Superior temporal gyrus (tissue), 1 donor: ENCODE data around the gene SDK1.
A peak's percentile ranks its signal among the peaks of the same experiment; 100 is the strongest.

ENCODE experiments used
- DNase-seq: peaks from one replicate; pipeline ENCODE4 v3.0.0-alpha.2; 2016; ENCODE audit errors: extremely low spot score

Gene SDK1

DNA sequence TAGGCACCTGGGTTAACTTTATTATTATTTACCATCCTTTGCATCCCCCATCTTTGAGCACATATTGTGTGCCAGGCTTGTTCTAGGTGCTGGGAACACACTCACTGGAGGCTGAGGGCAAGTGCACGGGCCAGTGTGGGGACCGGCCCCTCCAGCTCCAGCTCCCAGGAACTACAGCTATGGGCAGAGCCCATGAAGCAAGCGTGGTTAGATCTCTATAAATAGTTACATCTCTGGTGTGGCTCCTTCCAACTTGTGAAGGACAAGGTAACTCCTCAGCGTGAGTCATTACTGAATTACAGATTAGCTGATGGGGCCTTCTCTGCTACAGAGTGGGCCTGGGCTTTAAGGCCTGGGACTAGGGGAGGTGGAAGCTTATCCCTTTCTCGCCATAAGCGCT, 583.5 kb downstream of the SDK1 start:
- no peak for DNase-seq

DNA sequence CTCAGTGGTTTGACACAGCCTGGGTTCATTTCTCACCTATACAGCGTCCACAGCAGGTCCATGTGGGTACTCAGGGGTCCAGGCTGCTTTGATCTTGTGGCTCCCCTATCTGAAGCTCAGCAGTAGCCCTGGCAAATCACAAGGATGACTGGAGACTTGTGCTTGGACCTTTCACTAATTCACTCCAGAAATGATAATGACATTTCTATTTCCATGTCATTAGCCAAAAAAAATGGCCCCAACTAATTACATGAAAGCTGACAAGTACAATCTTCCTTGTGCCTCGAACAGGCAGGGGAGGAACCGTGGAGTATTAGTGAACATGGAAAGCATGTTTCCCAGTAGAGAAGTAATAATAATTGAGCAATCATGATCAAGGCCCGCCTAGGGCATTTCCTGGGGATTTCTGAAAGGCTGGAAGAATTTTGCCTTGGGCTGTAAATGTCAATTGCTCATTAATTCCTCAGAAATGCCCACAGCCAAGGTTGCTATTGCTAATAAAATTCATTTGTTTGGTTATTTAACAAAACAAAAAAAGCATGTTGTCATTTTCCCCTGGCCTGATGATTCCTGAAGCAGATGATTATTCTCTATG, 586.1 kb downstream of the SDK1 start:
- no peak for DNase-seq

DNA sequence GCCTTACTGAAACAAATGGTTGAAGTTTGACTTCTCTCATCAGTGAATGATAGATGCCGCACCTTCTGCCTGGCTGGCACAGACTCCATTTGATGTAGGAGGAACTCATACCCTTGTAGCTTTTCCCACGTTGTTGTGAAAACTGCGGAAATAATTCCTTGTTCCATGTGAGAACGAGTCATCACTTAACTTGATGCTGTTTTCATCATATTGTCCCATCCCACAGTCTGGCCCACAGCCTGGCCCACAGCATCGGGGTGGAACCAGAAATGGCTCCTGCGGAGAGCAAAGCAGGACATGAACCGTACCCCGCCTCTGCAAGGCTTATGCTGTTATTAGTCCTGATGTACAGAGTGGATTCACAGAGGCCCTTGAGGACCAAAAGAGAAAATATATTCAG, 587.0 kb downstream of the SDK1 start:
- DNase-seq = no peak

DNA sequence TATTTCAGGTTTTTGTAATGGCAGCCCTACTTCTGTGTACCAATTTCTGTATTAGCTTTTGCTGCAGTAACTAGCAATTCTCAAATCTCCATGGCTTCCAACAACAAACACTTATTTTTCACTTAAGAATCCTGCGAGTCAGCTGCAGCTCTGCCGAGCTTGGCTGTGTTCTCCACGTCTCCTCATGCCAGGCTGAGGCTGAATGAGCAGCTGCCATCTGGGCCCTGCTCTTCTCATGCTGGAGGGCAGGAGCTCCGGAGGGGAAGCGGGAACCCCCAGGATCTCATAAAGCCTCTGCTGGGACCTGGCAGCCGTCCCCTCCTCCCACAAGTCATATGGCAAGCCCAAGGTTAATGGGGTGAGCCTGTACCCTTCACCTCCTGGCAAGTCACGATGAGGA, 591.1 kb downstream of the SDK1 start:
- DNase-seq = peak; percentile 30

DNA sequence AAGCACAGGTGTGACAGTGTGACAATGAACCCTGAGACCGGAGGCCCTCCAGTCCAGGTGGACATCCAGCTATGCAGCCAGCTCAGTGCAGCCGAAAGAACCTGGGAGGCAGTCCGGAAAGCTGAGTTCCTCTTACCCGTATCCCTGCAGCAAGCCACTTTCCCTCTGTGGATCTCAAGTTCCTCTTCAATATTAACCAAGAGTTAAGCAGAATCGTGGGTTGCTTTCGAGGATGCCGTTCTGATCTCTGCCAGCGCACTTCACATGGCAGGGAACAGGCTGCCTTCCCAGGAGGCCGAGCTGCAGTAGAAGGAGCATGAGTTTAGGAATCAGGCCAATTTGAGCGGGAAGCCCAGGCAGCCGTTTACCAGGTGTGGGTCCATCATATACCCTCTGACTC, 591.6 kb downstream of the SDK1 start:
- no peak for DNase-seq

DNA sequence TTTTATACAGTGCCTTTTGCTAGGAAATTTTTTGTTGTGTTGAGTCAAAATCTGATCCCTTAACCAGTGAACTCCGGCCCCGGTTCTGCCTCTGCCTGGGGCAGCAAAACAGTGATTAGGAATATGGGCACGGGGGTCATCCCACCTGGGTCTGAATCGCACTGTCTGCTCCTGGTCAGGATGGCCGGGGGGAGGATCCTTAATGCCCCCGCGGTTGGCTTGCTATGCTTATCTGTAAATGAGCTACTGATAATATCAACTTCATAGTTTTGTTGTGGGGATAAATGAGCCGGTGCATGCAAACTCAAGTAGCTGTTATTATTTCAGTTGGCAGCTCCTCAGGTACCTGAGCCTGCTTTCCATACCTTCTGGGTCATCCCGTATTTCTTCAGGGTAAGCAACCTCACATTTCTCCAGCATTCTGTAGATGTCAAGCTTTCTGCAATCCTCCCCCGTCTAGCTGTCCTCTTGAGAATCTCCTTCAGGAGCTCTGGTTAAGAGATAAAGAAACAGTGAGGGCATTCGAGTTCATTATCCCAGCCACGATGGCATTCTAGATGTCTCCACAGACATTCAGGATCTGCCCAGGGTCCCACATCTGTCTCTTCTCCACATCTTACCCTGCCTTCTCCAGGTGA, 592.2 kb downstream of the SDK1 start:
- no peak for DNase-seq

DNA sequence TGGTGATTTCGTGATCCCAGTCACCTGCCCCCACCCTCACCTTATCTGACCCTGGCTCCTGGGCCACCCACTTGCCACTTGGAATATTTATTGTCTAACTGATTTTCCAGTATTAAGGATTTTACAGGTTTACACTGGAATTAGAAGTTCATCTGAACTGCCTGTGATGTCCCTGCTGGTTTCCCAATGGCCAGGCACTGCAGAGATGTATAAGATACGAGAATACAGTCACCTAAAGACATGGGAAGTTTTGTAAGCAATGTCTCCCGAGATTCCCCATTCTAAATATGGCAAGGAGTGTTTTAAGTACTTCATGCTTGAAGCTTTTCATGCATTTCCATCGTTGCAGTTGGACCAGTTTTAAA, 592.7 kb downstream of the SDK1 start:
- DNase-seq = no peak

DNA sequence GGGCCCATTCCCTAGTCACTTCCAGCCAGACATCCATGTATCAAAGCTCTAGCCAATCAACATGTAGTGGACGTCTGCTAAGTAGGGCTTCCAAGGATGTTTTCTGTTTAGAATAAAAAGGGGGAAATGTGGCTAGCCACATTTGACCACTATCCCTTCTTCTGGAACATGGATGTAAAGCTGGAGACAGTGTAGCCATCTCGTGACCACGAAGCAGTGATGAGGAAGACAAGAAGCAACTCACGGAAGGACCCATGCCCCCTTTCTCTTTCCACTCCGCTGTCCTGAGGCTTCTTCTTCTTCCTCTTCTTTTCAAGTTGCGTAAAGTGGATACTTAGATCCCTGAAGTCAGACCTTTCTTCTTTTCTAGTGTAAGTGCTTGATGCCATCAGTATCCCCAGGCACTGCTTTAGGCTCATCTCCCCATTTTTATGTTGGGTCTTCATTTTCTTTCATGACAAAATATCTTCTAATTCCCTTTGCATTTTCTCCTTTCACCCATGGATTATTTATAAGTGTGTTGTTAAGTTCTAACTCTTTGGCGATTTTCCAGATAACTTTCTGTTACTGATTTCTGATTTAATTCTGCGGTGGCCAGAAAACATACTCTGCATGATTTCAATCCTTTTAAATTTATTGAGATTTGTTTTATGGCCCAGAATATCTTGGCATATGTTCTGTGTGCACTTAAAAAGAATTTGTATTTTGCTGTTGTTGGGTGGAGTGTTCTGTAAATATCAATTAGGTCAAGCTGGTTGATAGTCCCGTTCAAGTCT, 594.5 kb downstream of the SDK1 start:
- DNase-seq = no peak

DNA sequence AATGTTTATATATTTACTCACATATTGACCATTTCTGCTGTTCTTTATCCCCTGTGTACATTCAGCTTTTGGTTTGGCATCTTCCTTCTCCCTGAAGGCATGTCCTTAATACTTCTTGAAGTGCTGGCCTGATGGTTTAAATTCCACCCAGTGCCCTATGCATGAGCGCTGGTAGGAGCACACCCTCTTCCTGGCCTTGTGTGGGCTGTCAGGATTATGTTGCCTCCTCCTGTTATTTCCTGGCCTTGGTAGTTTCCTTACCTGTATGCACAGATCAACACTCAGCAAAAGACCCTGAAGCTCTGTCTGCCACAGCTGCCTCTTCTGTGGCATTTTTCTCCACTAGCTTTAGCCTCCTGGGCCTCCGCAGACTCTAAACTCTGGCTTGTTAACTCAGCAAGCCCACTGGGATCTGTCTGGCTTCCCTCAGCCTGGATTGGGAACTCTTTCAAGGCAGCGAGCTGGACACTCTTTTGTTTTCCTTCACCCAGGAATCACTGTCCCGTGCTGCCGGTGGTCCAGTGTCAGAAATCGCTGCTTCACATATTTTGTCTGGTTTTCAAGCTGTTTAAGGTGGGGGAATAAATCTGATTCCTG, 595.2 kb downstream of the SDK1 start:
- no peak for DNase-seq

DNA sequence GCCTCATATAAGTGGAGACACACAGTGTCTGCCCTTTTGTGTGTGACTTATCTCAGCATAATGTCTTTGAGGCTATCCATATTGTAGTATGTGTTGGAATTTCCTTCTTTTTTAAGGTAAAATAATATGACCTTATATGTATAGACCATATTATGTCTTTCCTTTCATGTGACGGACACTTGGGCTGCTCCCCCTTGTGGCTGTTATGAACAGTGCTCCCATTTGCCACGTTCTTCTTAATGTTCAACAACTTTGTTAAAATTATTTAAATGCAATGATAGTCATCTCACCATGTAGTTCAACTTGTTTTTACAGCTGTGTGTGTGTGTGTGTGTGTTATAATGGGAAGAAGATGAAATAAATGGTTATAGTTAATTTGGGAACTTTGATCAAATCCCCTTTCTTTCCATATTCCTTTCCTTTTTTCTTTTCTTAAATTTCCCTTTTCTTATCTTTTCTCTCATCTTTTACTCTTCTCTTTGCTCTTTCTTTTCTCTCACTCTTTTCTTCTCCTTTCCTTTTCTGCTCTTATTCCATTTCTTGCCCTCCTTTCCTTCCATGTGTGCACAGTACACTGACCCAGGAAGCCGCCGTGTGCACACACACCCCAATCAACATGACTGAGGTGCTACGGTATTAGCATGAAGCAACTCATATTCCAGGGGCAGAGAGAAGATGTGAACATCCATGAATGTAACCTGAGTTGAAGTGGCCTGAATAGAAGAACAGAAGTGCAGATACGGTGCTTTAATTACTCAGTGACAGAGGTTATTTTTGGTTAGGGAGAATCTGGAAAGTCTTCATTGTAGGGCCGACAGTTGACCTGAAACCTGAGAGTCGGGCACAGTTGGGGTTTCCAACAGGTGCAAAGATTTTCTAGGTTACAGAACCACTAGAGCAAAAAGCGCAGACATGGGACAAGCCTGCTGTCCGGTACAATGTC, 596.6 kb downstream of the SDK1 start:
- peak; percentile 77 for DNase-seq

DNA sequence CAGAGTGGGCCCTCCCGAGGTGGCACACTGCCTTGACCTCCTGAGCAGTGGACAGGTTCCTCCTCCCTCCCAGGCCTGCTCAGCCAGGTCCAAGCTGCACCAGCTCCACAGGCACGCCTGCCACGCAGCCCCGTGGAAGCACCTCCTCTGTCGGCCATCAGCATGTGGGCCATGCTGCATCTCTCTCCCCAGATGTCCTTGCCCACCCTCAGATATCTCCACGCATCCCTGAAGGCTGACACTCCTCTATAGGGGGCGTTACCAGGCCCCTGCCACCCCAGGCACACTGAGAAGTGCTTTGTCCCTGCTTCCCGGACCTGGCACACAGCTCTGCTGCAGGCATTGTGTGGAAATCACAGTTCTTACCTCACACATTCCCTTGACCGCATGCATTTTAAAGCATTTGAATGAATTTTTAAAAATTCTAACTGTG, 598.5 kb downstream of the SDK1 start:
- DNase-seq = no peak

DNA sequence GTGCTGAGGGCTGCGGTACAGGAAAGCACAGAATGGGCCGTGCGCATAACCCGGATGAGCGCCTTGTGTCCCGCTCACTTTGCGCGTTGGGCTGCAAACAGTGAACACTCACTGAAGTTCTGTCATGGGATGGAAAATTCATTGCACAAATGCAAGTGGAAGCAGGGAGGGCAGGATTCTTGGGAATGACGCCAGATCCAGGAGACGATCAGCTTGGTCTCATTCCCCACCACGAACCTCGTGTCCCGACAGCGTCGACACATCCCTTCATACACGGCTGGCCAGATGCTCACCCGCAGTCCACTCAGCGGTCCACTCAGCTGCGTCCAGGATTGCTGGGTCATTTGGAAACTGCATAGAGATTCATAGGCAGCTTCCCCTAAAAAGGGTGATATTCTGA, 607.1 kb downstream of the SDK1 start:
- no peak for DNase-seq

DNA sequence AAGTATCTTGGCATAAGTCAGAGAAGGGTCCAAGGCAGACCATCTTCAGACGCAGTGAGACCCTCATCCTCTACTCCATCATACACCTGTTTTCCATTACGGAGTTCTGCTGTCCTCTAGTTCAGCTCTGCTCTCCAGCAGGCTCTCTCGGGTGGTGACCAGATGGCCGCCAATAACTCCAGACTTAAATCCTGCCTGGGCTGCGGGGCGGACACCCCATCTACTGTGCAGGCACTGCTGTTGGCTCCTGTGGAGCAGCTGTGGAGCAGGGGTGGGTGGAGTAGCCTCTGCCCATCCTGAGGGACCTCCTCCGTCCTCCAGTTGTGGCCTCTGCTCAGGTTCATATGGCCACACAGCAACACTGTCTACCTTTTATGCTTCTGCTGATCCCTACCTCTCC, 608.1 kb downstream of the SDK1 start:
- no peak for DNase-seq

DNA sequence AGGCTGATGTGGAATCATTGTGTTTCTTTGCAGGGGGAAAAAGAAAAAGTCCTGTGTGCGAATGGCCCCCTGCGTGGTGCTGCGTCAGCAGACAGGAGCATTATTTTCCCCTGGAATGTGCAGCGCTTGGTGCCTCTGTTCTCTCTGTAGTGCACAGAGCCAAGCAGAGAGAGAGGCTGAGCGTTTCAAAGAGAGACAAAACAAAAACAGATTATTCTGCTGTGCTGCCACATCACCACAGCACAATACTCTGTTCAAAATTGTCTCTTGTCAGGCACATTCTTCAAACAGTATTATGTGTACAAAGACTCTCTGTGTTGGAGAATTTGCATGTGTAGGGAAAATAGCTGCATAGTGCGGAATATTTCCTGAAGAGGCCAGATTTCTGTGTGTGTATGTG, 609.0 kb downstream of the SDK1 start:
- DNase-seq = peak; percentile 94

DNA sequence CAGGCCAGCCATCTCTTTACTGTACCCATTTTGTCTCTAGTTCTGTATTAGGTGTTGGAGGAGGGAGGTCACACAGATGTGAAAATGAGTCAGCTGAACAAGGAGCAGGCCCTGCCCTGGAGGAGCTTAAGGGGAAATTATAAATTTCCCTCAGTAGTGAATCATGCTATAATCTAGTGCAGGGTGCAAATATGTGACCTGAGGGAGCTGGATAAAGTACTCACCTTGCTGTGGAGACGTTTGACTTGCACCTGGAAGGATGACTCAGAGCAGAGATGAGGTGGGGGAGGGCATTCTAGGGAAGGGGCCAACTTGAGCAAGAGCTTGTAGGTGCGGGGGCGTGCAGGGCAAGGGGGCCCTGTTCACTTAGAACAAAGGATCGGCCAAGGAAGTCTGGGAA, 610.6 kb downstream of the SDK1 start:
- DNase-seq = no peak

DNA sequence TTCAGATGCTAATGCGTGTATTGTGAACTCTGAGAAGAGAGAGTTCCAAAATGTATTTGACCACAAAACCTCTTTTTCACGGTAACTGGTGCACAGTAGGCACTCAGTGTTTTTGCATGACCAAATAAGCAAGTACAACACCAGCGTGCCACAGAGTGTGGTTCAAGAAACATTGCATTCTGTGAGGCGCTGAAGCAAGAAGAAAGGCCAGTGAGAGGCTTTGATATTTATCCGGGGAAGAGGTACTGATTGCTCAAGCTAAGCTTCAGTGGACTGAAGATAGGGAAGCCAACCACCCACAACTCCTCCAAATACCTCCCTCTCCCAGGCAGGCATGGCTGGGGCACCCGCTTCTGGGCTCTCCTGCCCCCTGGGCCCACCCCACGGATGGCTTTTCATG, 611.2 kb downstream of the SDK1 start:
- no peak for DNase-seq

DNA sequence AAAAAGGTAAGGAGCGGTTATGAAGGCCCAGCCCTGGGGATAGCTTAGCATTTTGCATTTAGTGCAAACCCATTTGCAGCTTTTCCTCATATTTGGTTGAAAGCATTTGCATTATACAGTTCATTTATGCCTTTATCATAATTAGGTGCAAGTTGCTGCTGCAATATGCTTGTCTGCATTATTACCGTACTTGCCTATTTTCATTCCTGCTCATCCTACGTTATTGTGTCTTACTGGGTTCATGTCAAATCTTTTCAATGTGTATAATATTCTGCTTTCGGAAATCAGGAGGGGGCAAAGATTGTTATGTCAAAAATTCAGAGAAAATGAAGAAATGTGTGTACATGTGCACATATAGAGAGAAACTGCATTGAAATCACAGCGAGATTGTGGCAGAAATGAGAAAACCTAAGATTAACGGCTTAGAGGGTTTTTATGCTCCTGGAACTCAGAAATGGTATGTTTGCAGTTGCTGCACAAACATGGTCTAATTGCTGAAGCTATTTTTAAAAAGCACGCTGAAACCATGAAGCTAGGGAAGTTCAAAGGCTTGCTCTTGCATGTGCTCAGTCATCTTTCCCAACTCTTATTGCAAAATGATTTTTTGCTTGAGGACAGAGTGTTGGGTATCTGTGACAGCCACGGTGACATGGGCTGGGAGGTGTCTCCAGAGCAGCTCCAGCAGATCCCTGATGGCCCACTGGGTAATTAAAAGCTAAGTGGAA, 613.2 kb downstream of the SDK1 start:
- no peak for DNase-seq

DNA sequence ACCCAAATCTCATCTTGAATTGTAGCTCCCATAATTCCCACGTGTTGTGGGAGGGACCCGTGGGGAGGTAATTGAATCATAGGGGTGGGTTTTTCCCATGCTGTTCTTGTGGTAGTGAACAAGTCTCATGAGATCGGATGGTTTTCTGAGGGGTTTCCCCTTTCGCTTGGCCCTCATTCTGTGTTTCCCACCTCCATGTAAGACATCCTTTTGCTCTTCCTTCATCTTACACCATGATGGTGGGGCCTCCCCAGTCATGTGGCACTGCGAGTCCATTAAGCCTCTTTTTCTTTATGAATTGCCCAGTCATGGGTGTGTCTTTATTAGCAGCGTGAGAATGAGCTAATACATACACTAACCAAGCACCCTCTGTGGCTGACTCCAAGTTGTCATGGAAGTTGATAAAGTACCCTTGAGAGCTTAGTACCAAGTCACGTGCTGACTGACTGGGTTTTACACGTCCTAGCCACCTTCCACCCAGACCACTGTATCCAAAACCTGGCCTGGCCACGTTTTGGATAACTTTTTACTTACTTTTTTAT, 614.4 kb downstream of the SDK1 start:
- DNase-seq = no peak

DNA sequence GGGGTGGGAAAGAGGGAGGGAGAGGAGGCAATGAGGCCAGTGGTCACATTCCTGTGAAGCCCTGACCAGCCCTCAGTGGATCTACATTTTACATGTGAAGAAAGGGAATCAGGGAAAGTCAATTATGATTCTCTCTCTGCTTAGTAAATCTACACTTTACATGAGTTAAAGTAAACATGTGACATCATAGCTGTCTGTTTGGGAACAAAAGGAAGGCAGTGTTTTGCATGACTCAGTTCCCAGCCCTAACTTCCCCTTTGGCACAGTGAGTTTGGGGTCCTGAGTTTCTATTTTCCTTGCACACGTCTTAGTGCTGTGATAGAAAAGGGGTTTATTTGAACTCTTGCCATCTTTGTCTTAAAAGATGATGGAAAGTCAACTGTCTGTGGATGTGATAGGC, 615.1 kb downstream of the SDK1 start:
- peak; percentile 33 for DNase-seq

DNA sequence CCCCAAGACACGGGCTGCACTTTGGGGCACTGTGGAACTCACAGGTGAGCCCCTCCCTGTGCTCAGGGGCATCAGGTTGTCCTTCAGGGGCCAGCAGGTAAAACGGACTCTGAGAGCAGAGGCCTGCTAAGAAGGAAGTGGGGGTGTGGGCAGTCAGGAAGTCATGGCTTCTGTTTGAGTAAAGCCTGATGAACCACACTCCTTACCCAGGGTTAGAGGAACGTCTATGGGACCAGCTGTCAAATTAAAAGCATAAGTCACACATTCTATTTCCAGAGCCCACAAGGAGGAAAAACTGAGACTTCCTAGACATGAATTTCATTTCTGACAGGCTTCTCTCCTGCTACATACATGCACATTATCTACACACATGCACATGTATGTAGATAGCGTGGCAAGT, 616.4 kb downstream of the SDK1 start:
- DNase-seq = no peak

DNA sequence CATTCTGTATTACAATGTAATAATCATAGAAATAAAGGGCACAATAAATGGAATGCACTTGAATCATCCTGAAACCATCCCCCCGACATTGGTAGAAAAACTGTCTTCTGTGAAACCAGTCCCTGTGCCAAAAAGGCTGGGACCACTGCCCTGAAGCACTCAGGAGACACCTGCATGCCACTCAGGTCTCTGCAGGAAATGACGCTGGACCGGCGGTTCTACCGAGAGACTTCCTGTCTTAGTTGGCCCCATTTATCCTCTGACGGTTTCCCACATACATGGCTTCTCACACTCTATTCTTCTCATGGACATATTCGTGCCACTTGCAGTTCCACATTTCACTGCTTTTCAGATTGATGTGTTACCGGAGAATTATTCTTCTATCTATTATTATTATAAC, 617.5 kb downstream of the SDK1 start:
- DNase-seq = no peak
